ENCODE measurements around the gene CDKN2AIPNL. TPM values are rescaled to one million over a fixed set of nuclear protein-coding genes. Genes with fewer than 3 reads are reported as not detected.

Gene CDKN2AIPNL
- total RNA-seq, 1 experiment from 2014 or later: 35.3 TPM

DNA sequence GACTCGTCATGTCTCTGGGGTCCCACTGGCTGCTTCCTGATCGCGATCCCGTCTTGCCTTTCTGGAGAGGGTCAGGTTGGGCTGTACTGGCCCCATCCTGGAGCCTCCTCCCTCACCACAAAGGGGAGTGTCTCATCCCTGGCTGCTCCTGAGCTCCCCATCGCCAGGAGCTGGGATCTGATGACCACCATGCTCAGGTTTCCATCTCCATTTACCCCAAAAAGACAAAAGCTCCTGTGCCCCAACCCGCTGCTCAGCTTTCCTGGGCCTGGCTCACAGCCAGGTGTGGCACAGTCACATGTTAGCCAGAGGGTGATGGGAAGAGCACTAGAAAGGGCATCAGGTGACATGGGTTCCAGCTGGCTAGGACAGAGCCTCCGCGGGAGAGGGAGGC is 47.3 kb upstream of the CDKN2AIPNL start:
- no TSS peak for BruUV-seq (replicated peaks)
- H3K27ac ChIP-seq: no peak overlapping the region
- H3F3A ChIP-seq (ENCODE audit: insufficient read depth, low read depth): no peaks in the 10 kb centered on the region
- no peaks in the 10 kb centered on the region for H3K9me3 ChIP-seq (ENCODE audit: insufficient read depth, low read depth)
- no peaks in the 10 kb centered on the region for H3K27me3 ChIP-seq (ENCODE audit: insufficient read depth, low read depth)
- H2AFZ ChIP-seq: no peak overlapping the region
- TF ChIP-seq, protein P1, sequence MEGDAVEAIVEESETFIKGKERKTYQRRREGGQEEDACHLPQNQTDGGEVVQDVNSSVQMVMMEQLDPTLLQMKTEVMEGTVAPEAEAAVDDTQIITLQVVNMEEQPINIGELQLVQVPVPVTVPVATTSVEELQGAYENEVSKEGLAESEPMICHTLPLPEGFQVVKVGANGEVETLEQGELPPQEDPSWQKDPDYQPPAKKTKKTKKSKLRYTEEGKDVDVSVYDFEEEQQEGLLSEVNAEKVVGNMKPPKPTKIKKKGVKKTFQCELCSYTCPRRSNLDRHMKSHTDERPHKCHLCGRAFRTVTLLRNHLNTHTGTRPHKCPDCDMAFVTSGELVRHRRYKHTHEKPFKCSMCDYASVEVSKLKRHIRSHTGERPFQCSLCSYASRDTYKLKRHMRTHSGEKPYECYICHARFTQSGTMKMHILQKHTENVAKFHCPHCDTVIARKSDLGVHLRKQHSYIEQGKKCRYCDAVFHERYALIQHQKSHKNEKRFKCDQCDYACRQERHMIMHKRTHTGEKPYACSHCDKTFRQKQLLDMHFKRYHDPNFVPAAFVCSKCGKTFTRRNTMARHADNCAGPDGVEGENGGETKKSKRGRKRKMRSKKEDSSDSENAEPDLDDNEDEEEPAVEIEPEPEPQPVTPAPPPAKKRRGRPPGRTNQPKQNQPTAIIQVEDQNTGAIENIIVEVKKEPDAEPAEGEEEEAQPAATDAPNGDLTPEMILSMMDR (conservative IDR thresholded peaks at IDR 0.05): no peak
- TF ChIP-seq EZH2 (IDR thresholded peaks at IDR 0.05; ENCODE audit: low read depth): no peak
- H3K4me1 ChIP-seq (replicated peaks; ENCODE audit: insufficient read depth): no peaks in the 10 kb centered on the region
- H3K4me3 ChIP-seq: no peak overlapping the region
- no peak for DNase-seq
- H3K79me2 ChIP-seq (ENCODE audit: low read depth): no peaks in the 10 kb centered on the region
- no peaks in the 10 kb centered on the region for H3K36me3 ChIP-seq (ENCODE audit: low read depth)
- H3K9me2 ChIP-seq (ENCODE audit: insufficient read depth): no peaks in the 10 kb centered on the region
- no peaks in the 10 kb centered on the region for H4K20me1 ChIP-seq (ENCODE audit: insufficient read depth)
- ChIA-PET CTCF (no interaction called here), POLR2A (ENCODE audit: unreplicated experiment) (no interaction called here)
- H3K4me2 ChIP-seq: no peak overlapping the region
- intact Hi-C loops (cut with micrococcal nuclease; ENCODE audit: unreplicated experiment): no loop called here

DNA sequence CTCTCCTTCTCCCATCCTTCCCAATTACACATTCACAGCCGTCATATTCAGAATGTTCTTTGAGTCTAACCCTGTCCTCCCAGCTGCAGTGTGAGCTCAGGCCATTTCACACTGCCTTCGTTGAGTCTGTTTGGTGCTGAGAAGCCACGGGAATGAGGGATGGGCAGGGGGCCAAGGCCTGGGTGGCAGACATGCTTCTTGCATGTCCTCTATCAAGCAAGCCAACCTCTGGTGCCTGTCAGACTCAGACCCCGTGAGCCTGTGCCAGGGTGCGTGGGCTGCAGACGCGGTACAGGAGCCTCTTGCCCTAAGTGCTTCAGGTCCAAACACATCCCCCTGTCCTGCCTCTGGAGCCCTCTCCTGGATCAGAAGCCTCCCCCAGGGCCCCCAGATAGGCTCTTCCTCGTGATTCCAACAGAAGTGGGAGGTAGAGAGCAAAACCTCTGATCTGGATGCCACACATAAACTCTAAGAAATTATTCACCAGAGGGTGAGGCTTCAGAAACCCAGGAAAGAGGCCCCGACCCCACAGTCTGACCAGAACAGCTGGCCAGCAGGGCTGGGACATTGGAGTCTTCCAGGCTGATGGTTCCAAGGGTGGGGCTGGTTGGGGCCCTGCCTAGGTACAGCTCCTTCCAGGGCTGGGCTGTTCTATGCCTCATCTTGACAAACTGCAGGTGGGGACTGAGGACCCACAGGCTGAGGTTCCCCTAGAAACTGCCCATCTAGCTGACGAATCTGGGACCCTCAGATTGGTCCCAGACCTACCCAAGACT is 46.7 kb upstream of the CDKN2AIPNL start:
- Histone ChIP-seq H3K4me3 (no peak overlapping the region), H3K27ac (no peak overlapping the region), H3F3A (ENCODE audit: insufficient read depth, low read depth) (no peaks in the 10 kb centered on the region), H3K27me3 (ENCODE audit: insufficient read depth, low read depth) (no peaks in the 10 kb centered on the region), H4K20me1 (ENCODE audit: insufficient read depth) (no peaks in the 10 kb centered on the region), H3K9me2 (ENCODE audit: insufficient read depth) (no peaks in the 10 kb centered on the region), H3K36me3 (ENCODE audit: low read depth) (no peaks in the 10 kb centered on the region), H3K79me2 (ENCODE audit: low read depth) (no peaks in the 10 kb centered on the region), H3K4me1 (replicated peaks; ENCODE audit: insufficient read depth) (no peaks in the 10 kb centered on the region), H3K4me2 (no peak overlapping the region), H3K9me3 (ENCODE audit: insufficient read depth, low read depth) (no peaks in the 10 kb centered on the region), H2AFZ (no peak overlapping the region)
- no TSS peak for BruUV-seq (replicated peaks)
- TF ChIP-seq, protein P1 (conservative IDR thresholded peaks at IDR 0.05): no peak
- TF ChIP-seq EZH2 (IDR thresholded peaks at IDR 0.05; ENCODE audit: low read depth): no peak
- no peak for DNase-seq
- POLR2A ChIA-PET (ENCODE audit: unreplicated experiment): no interaction called here
- intact Hi-C loops (cut with micrococcal nuclease; ENCODE audit: unreplicated experiment): no loop called here
- CTCF ChIA-PET: no interaction called here

DNA sequence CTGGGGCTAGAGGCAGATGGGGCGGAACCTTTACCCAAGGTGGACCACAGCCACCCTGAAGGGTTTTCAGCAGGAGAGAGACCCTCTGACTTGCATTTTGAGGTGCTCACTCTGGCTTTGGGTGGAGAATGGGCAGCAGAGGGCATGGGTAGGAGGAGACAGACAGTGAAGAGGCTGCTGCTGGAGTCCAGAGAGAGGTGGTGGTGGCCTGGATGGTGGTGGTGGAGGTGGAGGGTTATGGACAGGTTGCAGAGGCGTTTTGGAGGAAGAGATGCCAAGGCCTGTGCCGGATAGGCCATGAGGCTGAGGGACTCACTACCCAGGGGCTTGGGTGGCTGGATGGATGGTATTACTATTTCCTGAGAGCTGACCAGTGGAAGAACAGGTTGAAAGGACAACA is 46.1 kb upstream of the CDKN2AIPNL start:
- no TSS peak for BruUV-seq (replicated peaks)
- Histone ChIP-seq H3K9me2 (ENCODE audit: insufficient read depth) (no peaks in the 10 kb centered on the region), H3K9me3 (ENCODE audit: insufficient read depth, low read depth) (no peaks in the 10 kb centered on the region), H4K20me1 (ENCODE audit: insufficient read depth) (no peaks in the 10 kb centered on the region), H3K4me2 (no peak overlapping the region), H3F3A (ENCODE audit: insufficient read depth, low read depth) (no peaks in the 10 kb centered on the region), H3K4me3 (no peak overlapping the region), H3K27me3 (ENCODE audit: insufficient read depth, low read depth) (no peaks in the 10 kb centered on the region), H2AFZ (no peak overlapping the region), H3K4me1 (replicated peaks; ENCODE audit: insufficient read depth) (no peaks in the 10 kb centered on the region), H3K36me3 (ENCODE audit: low read depth) (no peaks in the 10 kb centered on the region), H3K79me2 (ENCODE audit: low read depth) (no peaks in the 10 kb centered on the region), H3K27ac (no peak overlapping the region)
- no peak for TF ChIP-seq EZH2 (IDR thresholded peaks at IDR 0.05; ENCODE audit: low read depth)
- TF ChIP-seq, protein P1 (conservative IDR thresholded peaks at IDR 0.05): no peak
- intact Hi-C loops (cut with micrococcal nuclease; ENCODE audit: unreplicated experiment): no loop called here
- CTCF ChIA-PET: no interaction called here
- DNase-seq: no peak
- POLR2A ChIA-PET (ENCODE audit: unreplicated experiment): no interaction called here
